ENCODE results near the gene P2RY1.

P2RY1 gene, protein sequence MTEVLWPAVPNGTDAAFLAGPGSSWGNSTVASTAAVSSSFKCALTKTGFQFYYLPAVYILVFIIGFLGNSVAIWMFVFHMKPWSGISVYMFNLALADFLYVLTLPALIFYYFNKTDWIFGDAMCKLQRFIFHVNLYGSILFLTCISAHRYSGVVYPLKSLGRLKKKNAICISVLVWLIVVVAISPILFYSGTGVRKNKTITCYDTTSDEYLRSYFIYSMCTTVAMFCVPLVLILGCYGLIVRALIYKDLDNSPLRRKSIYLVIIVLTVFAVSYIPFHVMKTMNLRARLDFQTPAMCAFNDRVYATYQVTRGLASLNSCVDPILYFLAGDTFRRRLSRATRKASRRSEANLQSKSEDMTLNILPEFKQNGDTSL

DNA sequence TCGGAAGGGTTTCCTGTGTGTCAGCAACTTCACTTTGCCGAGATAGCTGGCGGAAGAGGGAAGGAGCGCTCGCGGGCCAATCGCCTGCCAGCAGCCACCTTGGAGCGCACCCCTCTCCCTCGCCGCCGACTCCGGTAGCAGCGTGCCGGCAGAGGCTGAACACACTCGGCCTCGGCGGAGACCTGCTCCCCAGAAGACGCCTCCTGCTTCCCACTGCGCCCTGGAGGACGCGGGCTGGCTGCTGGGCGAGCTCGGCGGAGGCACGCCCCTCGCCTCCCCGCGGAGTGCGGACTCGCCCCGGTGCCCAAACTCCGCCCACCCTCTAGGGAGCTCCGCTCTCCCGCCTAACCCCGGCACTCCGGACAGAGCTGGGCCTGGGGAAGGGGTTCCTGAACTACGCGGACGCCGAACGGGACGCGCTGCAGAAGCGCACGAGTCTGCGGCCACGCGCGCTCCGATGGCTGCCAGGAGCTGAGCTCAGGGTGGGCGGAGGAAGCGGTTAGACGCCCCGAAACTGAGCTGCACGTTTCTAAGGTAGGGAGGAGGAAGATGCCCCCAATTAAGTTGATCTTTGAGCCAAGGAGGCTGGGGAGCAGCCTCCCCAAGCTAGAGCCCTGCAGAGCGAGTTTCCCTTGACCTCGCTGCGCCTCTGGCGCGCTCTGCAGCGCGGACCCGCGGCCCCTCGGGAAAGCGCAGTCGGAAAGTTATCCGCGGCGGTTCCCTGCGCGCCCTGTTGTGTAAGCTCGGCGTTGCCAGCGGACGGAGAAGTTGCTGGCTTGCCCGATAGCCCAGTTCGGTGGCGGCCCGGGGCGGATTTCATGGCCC, at the start of gene P2RY1:
Gene P2RY1 (plus strand): TSS at position 356 of the 825 bp plus-strand sequence. CDS start 652 bp downstream, outside the sequence.
- DNase-seq, result peak; percentile 36

DNA sequence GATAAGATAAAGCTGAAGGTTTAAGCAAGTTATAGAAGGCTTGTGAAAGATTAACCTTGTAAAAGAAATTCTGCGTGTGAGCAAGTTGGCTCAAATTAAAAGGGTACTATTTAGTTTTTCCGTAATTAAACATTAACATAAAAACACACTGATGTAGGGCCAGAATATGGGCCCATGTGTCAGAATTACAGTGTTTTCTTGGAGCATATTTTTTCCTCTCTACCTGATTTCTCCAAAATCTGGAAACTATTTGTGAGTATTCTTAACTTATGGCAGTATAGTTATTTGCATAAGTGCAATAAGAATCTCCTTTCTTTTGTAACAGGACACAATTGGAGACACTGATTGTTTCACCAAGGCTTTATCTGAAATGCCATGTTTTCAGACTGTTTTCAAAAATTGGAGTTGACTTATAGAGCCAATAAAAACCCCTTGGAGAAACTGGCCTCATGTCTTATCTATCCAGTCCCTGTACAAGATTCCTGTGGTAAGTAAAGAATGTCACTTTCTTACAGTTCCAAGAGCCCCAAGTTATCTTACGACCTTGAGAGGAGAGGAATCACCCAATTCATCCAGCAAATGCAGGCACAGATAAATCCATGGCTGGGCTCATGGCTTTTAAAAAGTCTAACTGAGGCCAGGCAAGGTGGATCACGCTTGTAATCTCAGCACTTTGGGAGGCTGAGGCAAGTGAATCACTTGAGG, 47.8 kb upstream of the P2RY1 start:
- no peak for DNase-seq

DNA sequence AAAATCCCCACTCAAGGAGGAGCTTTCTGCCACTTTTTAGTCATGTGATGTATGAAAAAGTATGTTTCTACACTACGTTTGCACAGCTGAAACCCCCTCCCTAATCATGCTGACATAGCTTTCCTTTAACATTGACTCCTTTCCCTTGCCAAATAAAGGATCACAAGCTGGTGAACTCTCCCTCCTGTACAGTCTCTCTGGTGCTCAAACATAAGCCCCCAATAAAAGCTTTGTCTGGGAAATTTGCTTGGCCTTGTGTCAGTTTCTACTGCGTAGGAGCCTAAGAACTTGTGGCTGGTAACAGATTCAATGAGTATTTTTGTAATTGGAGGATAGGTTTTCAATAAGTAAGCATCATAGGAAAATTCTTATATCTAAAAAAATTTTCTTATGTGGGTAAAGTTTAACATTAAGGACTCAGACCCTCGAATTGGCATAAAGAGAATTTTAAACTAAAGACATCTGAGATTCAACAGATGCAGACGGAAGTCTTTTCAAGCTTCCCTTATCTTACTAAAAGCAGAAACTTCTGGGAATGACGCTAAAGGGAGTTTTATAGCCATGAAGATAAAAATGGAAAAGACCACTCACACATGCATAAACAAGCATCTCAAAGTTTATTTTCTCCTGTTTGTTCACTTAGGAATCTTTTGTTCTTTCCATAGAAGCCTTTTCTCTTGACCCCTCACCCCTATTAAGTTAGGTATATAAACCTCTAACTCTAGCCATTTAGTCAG, 44.1 kb upstream of the P2RY1 start:
- DNase-seq, result no peak

DNA sequence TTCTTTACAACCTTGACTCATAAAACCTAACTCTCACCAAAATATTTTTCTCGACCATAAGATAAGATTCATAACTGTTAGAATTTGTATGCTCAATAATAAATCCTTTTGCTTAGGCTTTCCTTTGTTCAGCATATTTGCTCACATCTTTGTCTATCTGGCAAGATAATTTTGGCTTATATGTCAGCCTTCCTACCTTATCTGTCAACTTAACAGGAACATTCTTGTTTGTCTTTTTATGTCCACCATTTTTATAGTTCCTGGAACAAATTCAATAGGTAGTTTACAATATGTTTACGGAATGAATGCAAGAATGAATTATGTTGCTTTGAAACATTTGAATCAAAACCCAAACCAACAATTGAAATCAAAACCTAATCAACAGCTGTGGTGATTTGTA, 41.0 kb upstream of the P2RY1 start:
- no peak for DNase-seq

DNA sequence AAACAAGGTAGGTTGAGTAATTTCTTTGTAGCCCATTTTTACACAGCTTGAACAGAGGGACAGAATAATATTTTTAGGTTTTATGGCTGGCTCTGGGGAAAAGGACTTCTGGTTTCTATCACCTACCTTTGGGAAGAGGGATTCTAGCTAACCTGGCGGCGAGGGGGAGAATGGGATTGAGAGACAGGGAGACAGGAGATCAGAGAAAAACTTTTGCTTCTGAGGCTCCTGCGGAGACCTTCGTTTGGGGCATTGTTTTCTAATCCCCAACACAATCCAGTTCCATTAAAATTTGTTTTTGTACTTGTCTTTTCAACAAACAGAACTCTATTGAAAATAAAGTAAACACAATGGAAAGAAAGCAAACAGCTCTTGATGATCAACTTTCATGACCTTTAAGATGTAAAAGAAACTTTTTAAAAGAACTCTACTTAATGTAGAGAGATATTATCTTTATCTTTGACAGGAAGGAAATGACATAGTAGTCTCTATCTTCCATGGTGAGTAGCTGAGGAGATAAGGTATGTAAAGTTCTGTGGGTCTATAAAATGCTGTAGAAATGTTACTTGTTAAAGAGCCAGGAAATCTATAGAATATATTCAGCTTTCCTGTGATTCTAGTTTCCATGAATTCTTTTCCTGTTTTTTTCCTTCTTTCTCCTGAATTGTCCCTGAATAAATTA, 37.0 kb upstream of the P2RY1 start:
- DNase-seq, result no peak

DNA sequence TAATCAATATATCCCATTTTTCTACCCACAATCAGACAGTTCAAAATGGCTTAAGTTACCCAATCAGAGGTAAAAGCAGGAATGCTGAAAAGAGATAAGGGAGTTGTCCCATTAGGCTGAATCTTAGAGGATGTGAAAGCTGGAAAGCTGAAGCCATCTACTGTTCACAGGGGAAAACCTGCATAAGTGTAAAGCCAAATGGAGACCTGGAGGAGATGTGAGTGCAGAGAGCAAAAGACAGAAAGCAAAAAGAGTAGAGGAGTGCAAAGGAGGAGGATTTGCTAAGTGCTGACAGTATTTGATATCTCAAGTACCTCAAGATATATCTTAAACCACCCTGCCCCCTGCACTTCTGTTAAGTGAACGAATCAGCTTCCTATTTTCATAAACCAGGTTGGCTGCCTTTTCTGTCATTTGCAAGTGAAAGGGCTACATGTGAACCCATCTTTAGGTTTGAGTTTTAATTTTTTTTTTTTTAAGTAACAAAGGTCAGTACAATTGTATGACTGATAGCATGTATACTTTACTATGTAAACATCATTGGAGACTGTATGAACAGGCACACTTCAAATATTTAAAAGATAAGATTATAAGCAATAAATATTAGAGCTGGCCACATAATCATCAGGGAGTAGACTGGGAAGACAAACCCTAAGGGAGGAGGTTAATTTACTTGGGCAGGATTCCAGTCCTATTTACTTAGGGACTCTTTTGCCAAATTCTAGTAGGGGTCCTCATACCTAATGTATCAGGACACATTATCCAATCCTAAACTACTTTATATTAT, 22.8 kb upstream of the P2RY1 start:
- DNase-seq, result no peak

DNA sequence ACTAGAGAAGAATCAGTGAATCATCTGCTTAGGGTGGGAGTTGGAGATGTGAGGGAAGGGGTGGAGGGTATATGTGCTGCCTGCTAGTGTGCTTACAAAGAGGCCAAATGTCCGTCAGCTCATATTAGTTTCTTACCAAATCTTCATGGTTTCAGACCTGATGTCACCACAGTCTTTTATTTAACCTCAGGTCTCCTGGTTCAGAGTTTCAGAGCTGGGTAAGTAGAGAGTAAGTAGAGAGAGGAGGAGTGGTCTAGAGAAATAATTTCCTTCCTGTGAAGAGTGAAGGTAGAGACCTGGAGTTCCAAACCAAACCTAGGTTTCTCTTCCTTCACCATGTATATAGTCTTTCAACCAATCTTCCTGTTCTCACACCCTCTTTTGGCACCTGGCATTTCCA, 17.5 kb upstream of the P2RY1 start:
- no peak for DNase-seq

DNA sequence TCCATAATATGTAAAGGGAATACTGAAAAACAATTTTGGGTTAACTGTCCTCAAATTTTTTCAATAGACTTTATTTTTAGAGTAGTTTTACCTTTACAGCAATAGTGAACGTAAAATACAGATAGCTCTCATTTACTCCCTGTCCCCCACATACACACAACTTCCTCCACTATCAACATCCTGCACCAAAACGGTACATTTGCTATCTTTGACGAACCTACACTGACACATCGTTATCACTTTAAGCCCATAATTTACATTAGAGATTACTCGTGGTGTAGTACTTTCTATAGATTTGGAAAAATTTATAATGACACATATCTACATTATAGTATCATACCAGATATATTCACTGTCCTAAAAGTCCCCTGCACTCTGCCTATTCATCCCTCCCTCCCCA, 16.9 kb upstream of the P2RY1 start:
- DNase-seq, result no peak

DNA sequence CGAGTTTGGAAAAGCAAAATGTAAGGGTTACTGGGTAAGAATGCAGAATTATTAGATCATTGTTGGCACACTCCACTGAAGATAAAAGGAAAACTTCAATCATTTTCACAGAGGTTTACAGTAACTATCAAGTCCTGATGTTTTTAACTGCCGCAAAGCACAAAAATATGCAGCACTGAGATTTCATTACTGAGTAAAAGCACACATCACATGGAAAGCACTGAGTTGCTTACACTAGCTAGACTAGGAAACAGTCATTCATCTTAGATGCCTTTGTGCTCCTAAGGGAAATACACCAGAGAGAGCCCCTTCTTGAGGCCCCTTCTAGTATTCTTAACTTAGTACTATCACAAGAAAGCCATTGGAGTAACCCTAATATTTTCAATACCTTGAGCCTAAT, 11.8 kb upstream of the P2RY1 start:
- DNase-seq, result no peak

DNA sequence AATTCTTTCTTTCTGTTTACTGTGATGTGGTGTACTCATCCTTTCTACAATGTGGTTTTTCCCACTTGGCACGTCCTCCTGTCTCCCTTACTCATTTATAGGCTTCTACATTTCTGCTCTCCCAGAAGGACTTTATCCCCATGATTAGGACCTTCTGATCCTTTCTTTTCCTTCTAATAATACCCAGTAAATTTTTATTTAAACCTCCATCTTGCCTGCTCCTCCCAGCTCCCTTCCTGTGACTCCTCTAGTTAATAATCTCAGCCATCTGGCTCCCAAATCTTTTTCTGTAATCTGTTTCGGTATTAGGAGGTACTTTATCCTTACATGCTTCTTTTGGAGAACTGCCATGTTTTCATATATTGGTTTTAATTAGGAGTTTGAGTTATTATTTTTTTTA, 11.2 kb upstream of the P2RY1 start:
- DNase-seq, result no peak

DNA sequence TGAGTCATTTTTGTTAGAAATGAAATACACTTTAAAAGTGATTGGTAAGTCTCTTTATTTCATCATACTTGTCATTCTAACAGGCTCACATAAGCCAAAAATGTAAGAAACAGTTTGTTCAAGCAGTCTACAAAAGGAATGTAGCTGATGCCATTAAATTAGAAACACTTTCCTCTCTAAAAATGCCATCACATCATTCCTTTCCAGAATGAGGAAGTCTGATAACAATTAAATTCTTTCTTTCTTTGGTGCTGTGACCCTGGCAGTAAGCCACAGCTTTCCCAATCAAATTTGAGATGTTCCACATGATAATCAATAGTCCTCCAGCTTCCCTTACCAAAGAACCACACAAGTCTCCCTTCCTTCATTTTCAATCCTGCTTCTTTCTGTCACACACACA, 9.4 kb upstream of the P2RY1 start:
- DNase-seq, result no peak

DNA sequence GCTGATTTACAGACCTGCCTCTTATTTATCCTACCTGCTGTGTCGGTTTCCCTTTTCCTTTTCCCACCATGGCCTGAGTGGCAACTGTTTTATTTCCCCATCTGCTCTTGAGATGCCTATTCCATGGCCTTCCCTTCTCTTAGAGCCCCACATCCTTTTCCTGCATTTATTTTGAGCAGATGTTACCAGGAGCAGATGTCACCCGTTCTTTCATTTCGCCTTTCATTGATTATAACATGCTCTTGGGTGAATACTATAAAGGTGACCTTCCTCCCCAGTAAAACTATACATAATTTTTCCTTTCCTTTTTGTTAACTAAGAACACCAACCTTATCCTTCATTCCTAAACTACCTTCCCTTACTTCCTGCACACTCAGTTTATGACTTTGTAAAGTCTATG, 8.5 kb upstream of the P2RY1 start:
- no peak for DNase-seq

DNA sequence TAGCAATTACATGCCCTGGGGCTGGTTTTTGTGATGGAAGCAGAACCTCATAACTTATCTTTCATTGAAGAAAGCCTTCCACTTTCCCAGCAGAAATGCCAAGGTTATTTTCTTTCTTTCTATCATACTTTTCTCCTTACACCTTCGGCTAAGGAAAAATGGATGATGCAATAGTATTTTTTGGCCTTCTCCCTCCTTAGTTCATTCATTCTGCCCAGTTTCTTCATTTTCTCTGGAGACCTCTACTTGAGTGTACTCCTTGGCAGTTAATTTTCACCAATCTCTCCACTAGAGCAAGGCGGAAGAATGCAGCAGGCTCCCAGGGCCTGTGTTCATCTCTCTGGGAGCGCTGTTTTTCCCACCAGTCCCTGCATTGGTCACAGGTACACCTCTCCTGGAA, 7.6 kb upstream of the P2RY1 start:
- no peak for DNase-seq

DNA sequence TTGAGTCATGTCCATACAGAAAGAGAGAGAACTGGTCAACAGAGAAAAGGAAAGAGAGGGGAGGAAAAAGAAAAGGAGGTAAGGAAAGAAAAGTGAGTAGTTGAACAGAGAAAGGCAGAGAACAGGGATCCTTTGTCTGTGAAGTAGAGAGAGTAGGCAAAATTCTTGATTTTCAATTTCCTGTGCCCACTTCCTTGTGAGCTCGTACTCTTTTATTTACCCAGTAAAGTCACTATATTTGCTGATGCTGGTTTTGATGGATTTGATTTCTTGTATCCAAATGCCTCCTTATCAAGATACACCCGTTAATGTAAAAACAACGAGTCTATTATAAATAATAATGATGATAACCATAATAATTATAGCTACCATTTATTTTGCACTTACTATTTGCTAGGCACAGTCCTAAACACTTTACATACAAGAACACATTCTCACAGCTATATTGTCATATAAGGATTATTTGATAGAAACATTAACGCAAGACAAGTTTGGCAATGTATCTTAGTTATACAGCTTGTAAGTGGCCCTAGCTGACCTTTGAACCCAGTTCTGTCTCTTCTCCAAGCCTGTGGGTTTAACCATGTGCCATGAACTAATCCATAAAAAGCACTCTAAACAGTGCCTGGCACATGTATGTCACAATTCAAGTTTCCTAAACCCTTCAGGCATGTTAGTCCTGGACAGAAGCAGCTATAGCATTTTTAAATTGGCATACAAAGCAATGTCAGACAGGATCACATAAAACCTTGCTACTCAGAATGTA, 6.7 kb upstream of the P2RY1 start:
- no peak for DNase-seq

DNA sequence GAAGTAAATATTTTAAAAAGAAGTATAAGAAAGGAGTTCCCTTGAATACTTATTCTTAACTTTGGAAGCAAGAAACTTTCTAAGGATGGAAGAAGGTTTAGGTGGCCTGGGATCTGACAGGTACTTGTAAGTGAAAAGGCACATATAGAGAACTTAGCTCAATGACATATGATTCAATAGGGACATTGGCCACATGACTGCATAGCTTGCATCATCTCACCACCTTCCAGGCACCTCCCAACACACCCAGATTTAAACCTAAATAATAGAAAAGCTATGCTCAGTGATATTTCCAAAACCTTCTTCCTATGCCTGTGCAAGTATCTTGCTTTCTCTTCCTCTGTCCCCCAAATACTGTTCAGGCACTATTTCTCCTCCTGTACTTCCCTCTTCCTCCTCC, 4.7 kb upstream of the P2RY1 start:
- DNase-seq, result no peak

DNA sequence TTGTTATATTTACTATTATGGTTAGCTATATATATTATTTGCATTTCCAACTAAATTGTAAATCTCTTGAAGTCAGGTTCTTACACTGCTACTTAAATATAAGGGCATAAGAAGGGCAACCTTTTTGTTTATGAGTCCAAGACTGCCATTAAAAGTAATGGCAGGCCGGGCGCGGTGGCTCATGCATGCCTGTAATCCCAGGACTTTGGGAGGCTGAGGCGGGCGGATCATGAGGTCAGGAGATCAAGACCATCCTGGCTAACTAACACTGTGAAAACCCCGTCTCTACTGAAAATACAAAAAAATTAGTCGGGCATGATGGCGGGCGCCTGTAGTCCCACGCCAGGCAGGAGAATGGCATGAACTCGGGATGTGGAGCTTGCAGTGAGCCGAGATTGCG, 2.9 kb upstream of the P2RY1 start:
- DNase-seq, result no peak

DNA sequence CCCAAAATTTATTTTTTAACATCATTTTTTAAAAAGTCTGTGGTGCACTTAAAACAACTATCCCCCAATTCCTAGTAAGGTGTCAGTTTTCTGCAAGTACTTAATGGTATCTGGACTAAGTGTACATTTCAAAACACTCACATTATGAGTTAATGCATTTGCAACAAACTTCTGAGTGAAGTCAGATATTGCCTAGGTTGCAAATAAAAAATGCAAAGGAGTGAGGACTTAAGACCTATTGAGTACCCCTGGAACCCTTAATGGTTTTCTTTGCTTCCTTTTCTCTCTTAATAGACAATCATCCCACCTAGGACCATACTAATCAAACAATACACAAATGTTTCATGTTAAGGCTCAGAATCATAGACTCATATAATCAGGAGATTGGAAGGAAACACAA, 1.8 kb upstream of the P2RY1 start:
- no peak for DNase-seq

DNA sequence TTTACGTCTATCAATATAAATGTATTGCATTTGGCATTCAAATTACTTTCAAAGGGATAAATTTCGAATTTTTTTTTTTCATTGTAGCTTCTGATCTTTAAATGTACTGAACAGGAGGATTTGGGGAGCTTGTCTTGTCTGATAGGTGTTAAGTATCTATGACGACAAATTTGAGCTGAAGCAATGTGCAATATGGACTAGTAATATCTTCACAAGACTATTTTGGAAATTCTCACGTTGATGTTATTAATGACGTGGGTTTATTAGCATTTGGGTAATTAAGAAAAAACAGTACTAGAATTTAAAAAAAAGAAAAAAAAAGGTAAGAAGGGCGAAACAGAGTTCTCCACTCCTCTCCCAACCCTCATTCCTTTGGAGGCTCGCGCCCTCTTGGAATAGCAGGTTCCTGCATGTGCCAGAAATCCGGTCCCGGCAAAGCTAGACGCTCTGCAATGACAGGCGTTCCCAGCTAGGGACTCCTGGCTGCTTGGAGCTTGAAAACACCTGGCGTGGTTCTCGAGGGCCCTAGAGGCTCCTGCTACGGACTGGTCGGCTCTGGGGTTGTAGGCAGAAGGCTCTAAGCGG, 648 bp upstream of the P2RY1 start:
- no peak for DNase-seq

DNA sequence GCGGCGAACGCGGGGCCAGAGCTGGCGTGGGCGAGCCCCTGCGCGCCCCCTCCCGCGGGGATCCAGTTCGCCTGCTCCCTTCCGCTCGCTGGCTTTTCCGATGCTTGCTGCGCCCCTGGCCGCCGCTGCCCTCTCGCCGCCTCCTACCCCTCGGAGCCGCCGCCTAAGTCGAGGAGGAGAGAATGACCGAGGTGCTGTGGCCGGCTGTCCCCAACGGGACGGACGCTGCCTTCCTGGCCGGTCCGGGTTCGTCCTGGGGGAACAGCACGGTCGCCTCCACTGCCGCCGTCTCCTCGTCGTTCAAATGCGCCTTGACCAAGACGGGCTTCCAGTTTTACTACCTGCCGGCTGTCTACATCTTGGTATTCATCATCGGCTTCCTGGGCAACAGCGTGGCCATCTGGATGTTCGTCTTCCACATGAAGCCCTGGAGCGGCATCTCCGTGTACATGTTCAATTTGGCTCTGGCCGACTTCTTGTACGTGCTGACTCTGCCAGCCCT, 721 bp downstream of the P2RY1 start:
- no peak for DNase-seq

DNA sequence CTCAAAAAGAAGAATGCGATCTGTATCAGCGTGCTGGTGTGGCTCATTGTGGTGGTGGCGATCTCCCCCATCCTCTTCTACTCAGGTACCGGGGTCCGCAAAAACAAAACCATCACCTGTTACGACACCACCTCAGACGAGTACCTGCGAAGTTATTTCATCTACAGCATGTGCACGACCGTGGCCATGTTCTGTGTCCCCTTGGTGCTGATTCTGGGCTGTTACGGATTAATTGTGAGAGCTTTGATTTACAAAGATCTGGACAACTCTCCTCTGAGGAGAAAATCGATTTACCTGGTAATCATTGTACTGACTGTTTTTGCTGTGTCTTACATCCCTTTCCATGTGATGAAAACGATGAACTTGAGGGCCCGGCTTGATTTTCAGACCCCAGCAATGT, 1.3 kb downstream of the P2RY1 start:
- no peak for DNase-seq

Measured in fibroblast of upper back skin (primary cell).